Natural killer cell (primary cell): ENCODE results near the gene EPB41L5. TPM values are rescaled to one million over a fixed set of nuclear protein-coding genes. Genes with fewer than 3 reads are reported as not detected.

Experiments
- ATAC-seq, 3 donors: fragments of 150-1000 bp in 2 of 3; fragments of 200-7000 bp in 1 of 3; cut with Tn5 transposase; 1 replicate in 1 of 3; 2 replicates in 2 of 3; pipeline ENCODE4 v1.10.0; 2021; ENCODE audit warnings: mild to moderate bottlenecking in 2 of 3, moderate library complexity in 2 of 3
- DNase-seq, 2 donors: peaks; one replicate each; pipeline versions ENCODE4 v3.0.0 to v3.0.0-alpha.2; 2013 to 2021; ENCODE audit warnings: mixed read lengths in 1 of 2
- H3K27ac ChIP-seq: one replicate; pipeline ENCODE4 v1.5.1; 2013; ENCODE audit warnings: mild to moderate bottlenecking, low read length
- H3K27me3 ChIP-seq: one replicate; pipeline ENCODE4 v1.6.1; 2013; ENCODE audit warnings: low read length; ENCODE audit not compliant: control insufficient read depth, insufficient read depth
- H3K36me3 ChIP-seq: one replicate; pipeline ENCODE4 v1.6.1; 2013; ENCODE audit warnings: low read length; ENCODE audit not compliant: control insufficient read depth, insufficient read depth
- H3K4me1 ChIP-seq: one replicate; pipeline ENCODE4 v1.6.1; 2013; ENCODE audit warnings: low read length; ENCODE audit not compliant: control insufficient read depth, insufficient read depth
- H3K4me3 ChIP-seq: one replicate; pipeline ENCODE4 v1.5.1; 2013; ENCODE audit warnings: low read length
- H3K9me3 ChIP-seq: one replicate; pipeline ENCODE4 v1.6.1; 2013; ENCODE audit warnings: low read length; ENCODE audit not compliant: control insufficient read depth, insufficient read depth
- H3K27ac Mint-ChIP-seq, 2 donors: one replicate each; pipeline ENCODE4 v1.8.0; 2022; ENCODE audit warnings: mild to moderate bottlenecking in 2 of 2, mixed read lengths in 2 of 2, moderate library complexity in 1 of 2
- H3K27me3 Mint-ChIP-seq, 2 donors: one replicate each; pipeline ENCODE4 v1.8.0; 2022; ENCODE audit warnings: low read depth in 2 of 2, mixed read lengths in 2 of 2
- H3K36me3 Mint-ChIP-seq: one replicate; pipeline ENCODE4 v1.8.0; 2022; ENCODE audit warnings: mixed read lengths
- H3K4me1 Mint-ChIP-seq, 2 donors: one replicate each; pipeline ENCODE4 v1.8.0; 2022; ENCODE audit warnings: mixed read lengths in 2 of 2
- H3K4me3 Mint-ChIP-seq: one replicate; pipeline ENCODE4 v1.8.0; 2022; ENCODE audit warnings: mild to moderate bottlenecking, moderate library complexity, mixed read lengths
- H3K9me3 Mint-ChIP-seq, 2 donors: one replicate each; pipeline ENCODE4 v1.8.0; 2022; ENCODE audit warnings: mixed read lengths in 2 of 2
- CTCF ChIP-seq: fragments of 200-600 bp; IDR thresholded peaks from one replicate; pipeline ENCODE4 v1.8.0; 2022; ENCODE audit warnings: antibody characterized with exemption
- WGBS: methylation state at CpG from one replicate; pipeline ENCODE4 v1.1.7; 2013; ENCODE audit warnings: missing lambda C conversion rate; ENCODE audit not compliant: insufficient coverage; 5-methylcytosine and 5-hydroxymethylcytosine counted together
- intact Hi-C: fragments of 100-400 bp; cut with micrococcal nuclease; formaldehyde crosslinking; loops from one replicate; pipeline ENCODE4 v1.14.2; 2022
- total RNA-seq, 4 donors: library from RNA; stranded (reverse); fragments of 120-200 nt in 1 of 4; gene quantifications; one replicate each; pipeline versions ENCODE4 v1.2.3 to v1.2.4, GENCODE V29; 2013 to 2022

The EPB41L5 gene
- total RNA-seq, 3 donors from 2014 or later (not counting 1 experiment from before 2014, with no cell fraction given): 3.0 to 8.5 (median 3.6) TPM

DNA sequence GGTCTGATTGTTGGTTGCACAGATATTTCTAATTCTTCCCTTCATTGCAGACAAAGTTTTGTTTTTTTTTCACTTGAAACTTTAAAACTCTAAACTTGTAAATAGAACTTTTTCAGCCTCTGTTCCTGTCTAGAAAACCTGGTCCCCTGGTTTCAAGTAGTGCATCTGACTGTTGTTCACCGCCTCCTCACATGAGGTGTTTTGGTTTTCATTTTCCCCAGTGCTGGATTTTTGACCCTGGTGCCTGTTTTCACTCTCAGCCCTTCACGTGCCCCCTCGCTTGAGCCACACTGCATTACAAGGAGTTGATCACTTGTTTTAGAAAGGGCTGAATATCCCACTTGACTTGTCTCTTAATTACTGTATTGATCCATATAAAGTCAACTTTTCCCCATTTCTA is 110.2 kb downstream of the EPB41L5 start:
- H3K4me1 ChIP-seq: no peaks in the 10 kb centered on the region
- 92% methylated on average over 3 of the region's 3 CpGs for WGBS
- Mint-ChIP-seq H3K9me3 (no peaks in the 10 kb centered on the region), H3K4me3 (no peak overlapping the region), H3K4me1 (no peaks in the 10 kb centered on the region), H3K36me3 (peaks cover 12% of the 10 kb centered on the region), H3K27ac (no peak overlapping the region), H3K27me3 (peaks cover 7 to 10% of the 10 kb centered on the region in 2 donors)
- DNase-seq (no peak), ATAC-seq (no peak)
- H3K9me3 ChIP-seq: no peaks in the 10 kb centered on the region
- no peaks in the 10 kb centered on the region for H3K27me3 ChIP-seq
- no peak overlapping the region for H3K27ac ChIP-seq
- no peak for TF ChIP-seq CTCF
- H3K4me3 ChIP-seq: no peak overlapping the region
- H3K36me3 ChIP-seq: no peaks in the 10 kb centered on the region
- intact Hi-C loops: no loop called here

DNA sequence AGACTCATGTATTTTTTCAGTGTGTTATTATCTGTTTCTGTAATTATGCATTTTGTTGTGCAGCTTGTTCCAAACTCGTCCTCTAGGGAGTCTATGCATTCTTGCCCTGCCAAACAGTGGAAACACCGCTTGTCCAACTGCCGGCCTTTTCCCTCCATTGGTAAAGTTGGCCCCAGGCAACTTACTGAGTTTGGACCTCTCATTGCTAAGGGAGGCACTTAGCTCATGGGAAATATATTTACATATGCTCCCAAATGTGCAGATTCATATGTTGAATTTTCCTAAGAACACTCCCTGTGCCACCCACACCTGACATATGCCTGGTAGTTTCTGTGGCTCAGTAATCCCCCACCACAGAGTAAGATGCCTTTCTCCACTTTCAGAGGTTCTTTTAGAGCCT is 112.3 kb downstream of the EPB41L5 start:
- H3K4me1 ChIP-seq: no peaks in the 10 kb centered on the region
- ATAC-seq (no peak), DNase-seq (no peak)
- H3K4me3 ChIP-seq: no peak overlapping the region
- H3K9me3 ChIP-seq: no peaks in the 10 kb centered on the region
- Mint-ChIP-seq H3K36me3 (no peaks in the 10 kb centered on the region), H3K4me3 (no peak overlapping the region), H3K27ac (no peak overlapping the region), H3K4me1 (no peaks in the 10 kb centered on the region), H3K9me3 (no peaks in the 10 kb centered on the region), H3K27me3 (peaks cover 2 to 7% of the 10 kb centered on the region in 2 donors)
- H3K27ac ChIP-seq: no peak overlapping the region
- intact Hi-C loops: no loop called here
- 92% methylated on average over 3 of the region's 3 CpGs for WGBS
- no peaks in the 10 kb centered on the region for H3K27me3 ChIP-seq
- no peaks in the 10 kb centered on the region for H3K36me3 ChIP-seq
- no peak for TF ChIP-seq CTCF

DNA sequence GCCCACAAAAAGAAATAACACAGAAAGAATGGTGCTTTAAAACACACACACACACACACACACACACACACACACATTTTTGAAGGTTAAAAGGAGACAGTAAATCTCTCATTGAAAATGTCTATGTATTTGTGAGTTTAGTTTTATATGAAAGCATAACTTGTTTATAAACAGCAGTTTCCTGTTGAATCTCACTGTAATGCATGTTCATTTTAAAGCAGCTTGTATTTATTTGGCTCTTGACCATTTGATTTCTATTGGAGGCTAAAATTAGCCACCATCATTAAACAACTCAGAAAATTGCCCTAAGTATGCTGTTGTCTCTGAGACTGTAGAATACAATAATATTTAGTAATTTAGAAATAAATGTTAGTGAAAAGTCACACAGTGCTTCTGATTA is 115.3 kb downstream of the EPB41L5 start:
- DNase-seq: no peak
- no peak overlapping the region for H3K4me3 Mint-ChIP-seq
- H3K27me3 Mint-ChIP-seq: peaks cover 2 to 7% of the 10 kb centered on the region in 2 donors
- H3K9me3 Mint-ChIP-seq: no peaks in the 10 kb centered on the region
- intact Hi-C loops: no loop called here
- H3K36me3 Mint-ChIP-seq: no peaks in the 10 kb centered on the region
- no peak overlapping the region for H3K27ac Mint-ChIP-seq
- H3K4me1 Mint-ChIP-seq: no peaks in the 10 kb centered on the region
- ATAC-seq: no peak
- Histone ChIP-seq H3K27me3 (no peaks in the 10 kb centered on the region), H3K4me3 (no peak overlapping the region), H3K27ac (no peak overlapping the region), H3K9me3 (no peaks in the 10 kb centered on the region), H3K36me3 (no peaks in the 10 kb centered on the region), H3K4me1 (no peaks in the 10 kb centered on the region)
- TF ChIP-seq CTCF: no peak

GRCh38 chr2:120132190-120132589 is 119.3 kb downstream of the EPB41L5 start:
- H3K4me3 ChIP-seq: no peak overlapping the region
- DNase-seq (no peak), ATAC-seq (no peak)
- no peaks in the 10 kb centered on the region for H3K36me3 ChIP-seq
- Mint-ChIP-seq H3K27me3 (peaks cover 7 to 11% of the 10 kb centered on the region in 2 donors), H3K9me3 (peaks cover 5 to 7% of the 10 kb centered on the region in 2 donors), H3K27ac (no peak overlapping the region), H3K36me3 (peaks cover 15% of the 10 kb centered on the region), H3K4me1 (no peaks in the 10 kb centered on the region), H3K4me3 (no peak overlapping the region)
- intact Hi-C loops: no loop called here
- H3K27me3 ChIP-seq: no peaks in the 10 kb centered on the region
- 94% methylated on average over 2 of the region's 5 CpGs for WGBS
- H3K27ac ChIP-seq: no peak overlapping the region
- TF ChIP-seq CTCF: no peak
- H3K9me3 ChIP-seq: peaks cover 3% of the 10 kb centered on the region
- H3K4me1 ChIP-seq: no peaks in the 10 kb centered on the region
